Right lobe of liver (tissue), 6 donors: Measurements from ENCODE around the gene FBXL14. TPM values are rescaled to one million over a fixed set of nuclear protein-coding genes. Genes with fewer than 3 reads are reported as not detected.
A peak's percentile ranks its signal among the peaks of the same experiment; 100 is the strongest.

ENCODE experiments used
- ATAC-seq, 4 donors: fragments of 200-7000 bp; cut with Tn5 transposase; one replicate each; pipeline ENCODE4 v1.9.1; 2020; ENCODE audit warnings: mild to moderate bottlenecking in 4 of 4, moderate library complexity in 4 of 4
- DNase-seq, 3 donors: peaks; one replicate each; pipeline ENCODE4 v3.0.0-alpha.2; 2020
- H3K27ac ChIP-seq, 3 donors: fragments of 200-600 bp; one replicate each; pipeline ENCODE4 v1.8.0; 2022
- H3K27me3 ChIP-seq, 2 donors: fragments of 200-600 bp; one replicate each; pipeline ENCODE4 v1.8.0; 2022
- H3K36me3 ChIP-seq, 4 donors: fragments of 200-600 bp; sonication (generic) in 1 of 4; one replicate each; pipeline versions ENCODE4 v1.5.1 to v1.8.0; 2017 to 2022; ENCODE audit warnings: control low read depth in 1 of 4
- H3K4me1 ChIP-seq, 4 donors: fragments of 200-600 bp; sonication (generic) in 1 of 4; one replicate each; pipeline versions ENCODE4 v1.5.1 to v1.8.0; 2017 to 2022; ENCODE audit warnings: control low read depth in 1 of 4
- H3K4me3 ChIP-seq, 3 donors: fragments of 200-600 bp; one replicate each; pipeline ENCODE4 v1.8.0; 2022
- H3K9me3 ChIP-seq, 4 donors: fragments of 200-600 bp; sonication (generic) in 1 of 4; one replicate each; pipeline versions ENCODE4 v1.5.1 to v1.8.0; 2017 to 2022; ENCODE audit warnings: control low read depth in 1 of 4
- CTCF ChIP-seq, 4 donors: fragments of 200-600 bp in 3 of 4; fragments of 450-650 bp in 1 of 4; IDR thresholded peaks; one replicate each; pipeline versions ENCODE4 v1.5.1 to v1.8.0; 2016 to 2022; ENCODE audit warnings: antibody characterized with exemption in 4 of 4, mild to moderate bottlenecking in 2 of 4
- POLR2A ChIP-seq: fragments of 450-650 bp; IDR thresholded peaks from one replicate; pipeline ENCODE4 v1.6.1; 2017; ENCODE audit warnings: antibody characterized with exemption, mild to moderate bottlenecking
- WGBS: methylation state at CpG from one replicate; pipeline ENCODE4 v1.1.6; 2018; ENCODE audit warnings: low coverage, low lambda C conversion rate; ENCODE audit not compliant: insufficient coverage; ENCODE audit errors: missing lambda C conversion rate; 5-methylcytosine and 5-hydroxymethylcytosine counted together
- intact Hi-C, 2 donors: fragments of 100-400 bp; cut with DNase I; formaldehyde crosslinking; loops; one replicate each; pipeline versions ENCODE4 v1.11.2 to v1.14.1; 2022
- total RNA-seq, 6 experiments: library from RNA; depleted of rRNA in 2 of 6; stranded (reverse); fragments of >200 nt in 2 of 6; fragmentation: NEBNext Ultra II Directional in 3 of 6; extraction: Animal tissue kit (Norgen Biotek cat#: 25700) in 3 of 6; gene quantifications; one replicate each; pipeline versions ENCODE4 v1.1.0 to v1.2.4, GENCODE V29; 2016 to 2023
- donor health status: DM: no; HTN: yes; CAD: no.
- donor health status: DM: no; HTN: no; CAD: no.
- donor health status: DM: no; HTN: no; CAD: no.
- donor health status: DM: no; HTN: yes; CAD: no.
- donor health status: DM: no; HTN: yes; CAD: no.

Gene FBXL14
- total RNA-seq, 6 experiments from 2014 or later = 4.7 to 6.8 (median 5.4) TPM

DNA sequence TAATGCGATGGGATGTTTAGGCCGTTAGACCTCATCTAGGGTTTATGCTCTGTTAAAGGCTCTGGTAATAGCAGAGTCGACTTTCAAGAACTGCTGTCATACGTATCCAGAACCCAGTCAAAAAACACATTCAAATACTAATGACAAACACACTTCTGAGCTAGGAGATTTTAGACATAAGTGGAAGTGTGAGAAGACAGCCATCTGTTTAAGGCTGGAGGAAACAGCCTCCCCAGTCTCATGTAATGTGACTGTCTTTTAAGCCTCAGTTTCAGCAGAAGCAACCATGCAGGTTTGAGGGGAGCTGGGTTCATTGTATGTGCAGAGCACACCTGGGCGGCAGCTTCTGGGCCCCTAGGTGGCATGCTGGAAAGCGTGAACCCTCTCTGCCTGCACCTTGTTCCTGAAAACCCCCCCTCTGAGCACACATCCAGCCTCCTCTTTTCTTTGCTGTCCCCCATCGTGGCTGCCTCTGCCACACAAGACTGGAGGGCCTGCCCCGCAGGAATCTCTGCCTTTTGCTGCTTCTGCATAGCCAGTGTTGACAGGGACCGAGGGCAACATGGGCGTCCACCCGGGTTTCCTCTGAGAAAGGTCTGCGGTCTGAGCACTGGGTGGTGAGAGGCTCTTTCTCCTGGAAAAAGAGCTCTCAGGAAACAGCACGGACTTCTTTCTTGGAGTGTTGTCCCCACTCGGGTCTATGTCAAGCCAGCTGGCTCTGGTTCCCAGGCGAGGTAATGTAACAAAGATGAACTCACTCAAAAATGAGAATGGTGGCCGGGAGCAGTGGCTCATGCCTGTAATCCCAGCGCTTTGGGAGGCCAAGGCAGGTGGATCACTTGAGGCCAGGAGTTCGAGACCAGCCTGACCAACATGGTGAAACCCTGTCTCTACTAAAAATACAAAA lies 46.2 kb upstream of the FBXL14 start:
- no peak for TF ChIP-seq CTCF (IDR thresholded peaks at IDR 0.05)
- TF ChIP-seq POLR2A = no peak
- ATAC-seq = no peak
- 77% methylated on average over 9 of the region's 18 CpGs for WGBS
- no peak for DNase-seq
- no peaks in the 10 kb centered on the region for H3K36me3 ChIP-seq
- no peak overlapping the region for H3K27ac ChIP-seq
- H3K4me3 ChIP-seq = no peak overlapping the region
- intact Hi-C loops = loop anchor here (10.0 kb wide), 1 partner anchor 294 kb away; no protein-coding TSS in a partner anchor
- no peaks in the 10 kb centered on the region for H3K9me3 ChIP-seq
- peaks cover 0 to 2% (median 0%) of the 10 kb centered on the region in 4 donors for H3K4me1 ChIP-seq
- H3K27me3 ChIP-seq = no peaks in the 10 kb centered on the region

DNA sequence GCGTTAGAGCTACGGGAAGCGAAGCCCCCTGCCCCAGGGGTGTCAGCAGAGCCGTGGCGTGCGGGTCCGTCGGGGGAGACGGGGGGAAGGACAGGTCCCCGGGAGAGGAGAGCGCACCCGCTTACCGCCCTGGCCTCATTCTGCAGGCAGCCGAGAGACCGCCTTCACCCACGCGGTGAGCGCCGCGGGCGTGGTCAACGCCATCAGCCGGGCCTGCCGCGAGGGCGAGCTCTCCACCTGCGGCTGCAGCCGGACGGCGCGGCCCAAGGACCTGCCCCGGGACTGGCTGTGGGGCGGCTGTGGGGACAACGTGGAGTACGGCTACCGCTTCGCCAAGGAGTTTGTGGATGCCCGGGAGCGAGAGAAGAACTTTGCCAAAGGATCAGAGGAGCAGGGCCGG lies 45.2 kb upstream of the FBXL14 start:
- Histone ChIP-seq H3K36me3 (no peaks in the 10 kb centered on the region), H3K27ac (no peak overlapping the region), H3K4me3 (peak overlapping the region in 2 of 3 donors; percentile 11 to 16), H3K9me3 (no peaks in the 10 kb centered on the region), H3K27me3 (no peaks in the 10 kb centered on the region), H3K4me1 (peaks cover 0 to 11% (median 4%) of the 10 kb centered on the region in 4 donors)
- WGBS = 77% methylated on average over 7 of the region's 40 CpGs
- DNase-seq = no peak
- TF ChIP-seq POLR2A (no peak), CTCF (IDR thresholded peaks at IDR 0.05) (no peak)
- peak; percentile 28 to 69 (median 44) for ATAC-seq
- intact Hi-C loops = no loop called here

DNA sequence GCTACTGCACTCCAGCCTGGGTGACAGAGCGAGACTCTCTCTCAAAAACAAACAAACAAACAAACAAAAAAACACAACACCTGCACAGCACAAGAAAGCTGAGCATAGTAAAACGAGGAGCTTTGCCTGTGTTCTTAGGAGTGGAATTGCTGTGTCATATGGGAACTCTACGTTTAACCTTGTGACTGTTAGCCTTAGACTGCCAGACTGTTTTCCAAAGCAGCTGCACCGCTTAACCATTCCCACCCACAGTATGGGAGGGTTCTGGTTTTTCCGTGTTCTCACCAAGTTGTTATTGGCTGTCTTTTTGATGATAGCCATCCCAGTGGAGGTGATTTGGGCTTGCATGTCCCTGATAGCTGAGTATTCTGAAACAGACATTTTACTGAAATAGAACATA lies 43.8 kb upstream of the FBXL14 start:
- TF ChIP-seq POLR2A = no peak
- TF ChIP-seq CTCF (IDR thresholded peaks at IDR 0.05) = no peak
- 74% methylated on average over 5 of the region's 5 CpGs for WGBS
- intact Hi-C loops = no loop called here

DNA sequence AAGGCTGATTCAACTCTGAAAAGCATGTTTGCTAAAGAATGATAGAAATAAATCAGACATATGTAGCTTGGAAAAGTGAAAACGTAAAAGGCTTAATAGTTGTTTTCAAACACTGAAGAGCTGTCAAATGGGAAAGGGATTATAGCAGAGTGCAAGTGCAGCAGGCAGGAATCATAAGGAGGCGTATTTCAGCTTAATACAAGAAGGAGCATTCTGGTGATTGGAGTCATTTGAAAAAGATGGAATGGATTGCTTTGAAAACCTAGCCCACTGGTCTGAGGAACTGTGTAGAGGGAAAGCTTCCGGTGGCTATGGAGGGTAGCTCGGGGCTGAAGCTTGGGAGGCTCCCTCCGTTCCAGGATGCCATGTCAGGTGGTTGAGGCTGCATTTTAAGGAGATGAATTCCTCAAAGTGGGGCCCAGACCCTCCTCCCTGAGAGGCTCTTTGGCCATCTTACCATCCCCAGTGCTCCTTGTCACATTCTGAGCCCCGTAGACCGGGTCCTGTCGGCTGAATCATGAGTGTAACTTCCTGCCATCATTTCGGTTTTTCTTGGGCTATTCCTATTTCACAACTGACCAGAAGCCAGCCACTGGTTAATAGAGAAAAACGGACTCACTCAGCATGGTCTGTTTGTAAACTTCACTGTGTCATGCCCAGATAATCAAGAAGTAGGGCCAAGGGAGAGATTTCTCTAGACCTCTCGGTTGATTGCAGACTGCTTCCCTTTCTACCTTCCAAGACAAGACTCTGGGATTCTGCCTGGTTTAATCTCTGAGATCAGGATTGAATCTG lies 41.1 kb upstream of the FBXL14 start:
- ATAC-seq (no peak), DNase-seq (no peak)
- TF ChIP-seq POLR2A (no peak), CTCF (IDR thresholded peaks at IDR 0.05) (no peak)
- Histone ChIP-seq H3K9me3 (no peaks in the 10 kb centered on the region), H3K4me1 (peaks cover 0 to 43% (median 13%) of the 10 kb centered on the region in 4 donors), H3K27ac (no peak overlapping the region), H3K36me3 (no peaks in the 10 kb centered on the region), H3K27me3 (no peaks in the 10 kb centered on the region), H3K4me3 (no peak overlapping the region)
- 61% methylated on average over 9 of the region's 11 CpGs for WGBS
- intact Hi-C loops = no loop called here

More for the DNA sequence above, 43.8 kb upstream of the FBXL14 start:
- ATAC-seq (no peak), DNase-seq (no peak)
- Histone ChIP-seq H3K9me3 (no peaks in the 10 kb centered on the region), H3K36me3 (no peaks in the 10 kb centered on the region), H3K27ac (no peak overlapping the region), H3K27me3 (no peaks in the 10 kb centered on the region), H3K4me1 (peaks cover 0 to 25% (median 8%) of the 10 kb centered on the region in 4 donors), H3K4me3 (no peak overlapping the region)
